ENCODE measurements around the gene FBXO33.

FBXO33 gene

DNA sequence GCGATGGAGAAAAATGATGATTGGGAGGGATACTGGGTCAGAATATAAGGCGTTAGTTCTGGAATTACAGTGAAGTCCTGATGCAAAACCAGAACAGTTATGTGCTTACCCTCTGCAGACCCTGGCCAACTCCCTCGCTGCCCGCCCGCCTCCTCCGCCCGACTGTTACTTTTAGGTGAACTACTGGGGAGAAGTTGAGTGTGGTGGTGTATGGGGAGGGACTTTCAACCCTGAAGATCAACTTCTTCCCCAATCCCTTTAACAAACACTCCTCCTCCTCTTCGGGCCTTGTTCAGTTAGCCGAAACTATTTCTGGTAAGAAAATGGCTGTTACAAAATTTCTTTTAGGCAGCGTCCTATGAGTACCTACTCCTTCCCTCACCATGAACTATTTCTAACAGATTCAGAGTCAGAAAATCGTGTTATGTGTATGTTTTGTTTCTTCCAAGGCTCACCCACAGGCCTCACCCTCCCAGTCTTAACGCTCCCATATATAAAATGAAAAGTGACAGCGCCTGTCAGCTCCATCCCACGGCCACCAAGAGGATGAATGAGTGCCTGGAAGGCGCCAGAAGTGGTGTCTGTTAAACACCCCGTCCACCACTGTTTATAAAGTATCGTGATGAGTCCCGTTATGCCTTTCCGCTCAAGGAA, 1.3 kb downstream of the FBXO33 start:
- no peak for DNase-seq

DNA sequence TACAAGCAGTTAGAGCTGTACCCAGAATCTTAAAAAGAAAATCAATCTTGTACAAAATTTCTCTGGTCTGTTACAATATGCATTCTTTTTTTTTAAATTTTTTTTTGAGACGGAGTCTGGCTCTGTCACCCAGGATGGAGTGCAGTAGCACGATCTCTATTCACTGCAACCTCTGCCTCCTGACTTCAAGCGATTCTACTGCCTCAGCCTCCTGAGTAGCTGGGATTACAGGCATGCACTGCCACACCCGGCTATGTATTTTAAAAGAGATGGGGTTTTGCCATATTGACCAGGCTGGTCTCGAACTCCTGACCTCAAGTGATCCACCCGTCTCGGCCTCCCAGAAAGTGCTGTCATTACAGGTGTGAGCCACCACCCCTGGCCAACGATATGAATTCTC, 4.1 kb downstream of the FBXO33 start:
- DNase-seq, result no peak

DNA sequence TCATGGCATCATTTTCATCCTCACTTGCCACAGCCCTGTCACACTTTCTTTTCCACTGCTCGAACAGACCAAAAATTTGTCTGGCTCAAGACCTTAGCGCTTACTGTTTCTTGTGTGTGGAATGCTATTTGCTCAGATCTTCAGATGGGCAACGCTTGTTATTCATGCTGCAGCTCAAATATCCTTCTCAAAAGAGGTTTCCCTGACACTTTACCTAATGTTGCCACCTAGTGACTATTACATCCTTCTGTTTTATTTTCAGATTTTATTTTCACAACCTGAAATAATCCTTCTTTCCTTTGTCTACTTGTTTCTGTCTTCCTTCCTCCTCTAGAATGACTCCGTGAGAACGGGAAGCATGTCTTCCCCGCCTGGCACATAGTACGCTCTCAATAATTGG, 5.6 kb downstream of the FBXO33 start:
- DNase-seq, result peak; percentile 59

DNA sequence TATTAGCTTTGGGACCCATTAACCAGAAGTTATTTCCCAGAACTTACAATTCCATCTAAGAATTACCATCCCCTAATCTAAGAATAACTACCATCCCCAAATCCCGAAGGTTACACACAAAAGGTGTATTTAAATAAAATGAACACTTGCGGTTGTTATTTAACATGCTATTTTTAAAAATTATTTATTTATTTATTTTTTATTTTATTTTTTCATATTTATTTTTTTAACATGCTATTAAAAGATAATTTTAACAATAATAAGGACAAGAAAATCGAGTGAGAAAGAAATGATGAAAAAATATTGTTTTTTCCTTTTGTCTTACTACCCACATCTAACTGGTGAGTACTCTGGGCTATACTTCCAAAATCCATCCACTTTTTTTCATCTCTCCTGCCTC, 6.3 kb downstream of the FBXO33 start:
- no peak for DNase-seq

DNA sequence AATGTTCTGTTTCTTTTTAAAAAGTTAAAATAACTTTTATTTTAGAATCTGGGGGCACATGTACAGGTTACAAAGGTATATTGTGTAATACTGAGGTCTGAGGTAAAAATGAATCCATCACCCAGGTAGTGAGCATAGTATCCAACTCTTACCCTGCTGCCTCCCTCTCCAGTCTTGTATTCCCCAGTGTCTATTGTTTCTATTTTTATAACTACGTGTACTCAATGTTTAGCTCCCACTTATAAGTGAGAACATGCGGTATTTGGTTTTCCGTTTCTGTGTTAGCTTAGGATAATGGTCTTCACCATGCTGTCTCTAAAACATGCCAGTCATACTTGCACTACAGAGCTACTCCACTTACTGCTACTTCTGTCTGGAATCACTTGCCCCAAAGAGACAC, 8.4 kb downstream of the FBXO33 start:
- no peak for DNase-seq

DNA sequence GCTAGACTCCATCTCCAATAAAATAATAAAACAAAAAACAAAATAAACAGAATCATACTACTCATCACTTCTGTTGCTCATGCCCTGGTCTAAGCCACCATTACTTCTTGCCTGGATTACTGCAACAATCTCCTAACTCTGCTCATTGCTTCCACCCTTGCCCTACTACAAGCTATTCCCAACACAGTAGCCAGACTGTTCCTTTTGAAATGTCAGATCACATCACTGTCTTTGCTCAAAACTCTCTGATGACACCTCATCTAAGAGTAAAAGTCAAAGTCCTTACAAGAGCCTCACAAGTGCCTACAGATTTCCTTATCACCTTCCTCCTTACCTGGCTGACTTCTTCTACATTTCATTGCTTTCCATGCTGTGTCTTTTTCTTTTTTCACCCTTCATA, 10.0 kb downstream of the FBXO33 start:
- DNase-seq, result no peak

DNA sequence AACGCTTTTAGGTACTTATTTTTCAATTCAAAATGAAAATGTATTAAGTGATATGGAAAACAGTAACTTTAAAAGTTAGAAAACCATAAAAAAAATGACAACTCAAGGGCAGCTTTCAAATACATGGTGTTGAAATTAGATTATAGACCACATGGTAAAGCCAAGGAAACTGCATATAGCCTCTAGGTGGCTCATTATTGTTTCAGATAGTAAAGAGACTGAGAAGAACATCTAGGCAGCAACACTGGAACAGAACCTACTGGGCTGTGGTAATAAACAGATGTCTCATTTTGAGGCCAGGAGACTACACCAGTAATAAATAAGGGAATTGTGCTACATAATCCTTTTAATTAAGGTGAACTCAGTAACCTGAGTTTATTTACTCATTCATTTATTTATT, 13.0 kb downstream of the FBXO33 start:
- DNase-seq, result no peak

DNA sequence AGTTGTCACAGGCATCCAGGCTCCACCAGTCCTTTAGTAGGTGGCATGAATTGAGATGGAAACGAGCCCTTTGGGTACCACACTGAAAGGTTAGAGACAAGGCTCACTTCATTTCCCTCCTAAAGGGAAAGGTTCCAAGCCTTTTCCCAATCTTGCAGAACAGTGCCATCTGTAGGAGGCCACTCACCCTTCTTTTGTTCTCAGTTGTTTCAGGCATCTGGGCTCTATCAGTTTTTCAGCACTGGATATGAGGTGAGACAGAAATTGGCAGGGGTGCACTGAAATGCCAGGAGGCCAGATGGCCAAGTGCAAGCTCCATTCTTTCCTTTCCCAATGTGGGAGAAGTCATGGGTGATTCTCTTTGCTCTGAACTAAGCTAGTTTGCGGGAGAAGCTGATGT, 15.2 kb downstream of the FBXO33 start:
- DNase-seq, result no peak

DNA sequence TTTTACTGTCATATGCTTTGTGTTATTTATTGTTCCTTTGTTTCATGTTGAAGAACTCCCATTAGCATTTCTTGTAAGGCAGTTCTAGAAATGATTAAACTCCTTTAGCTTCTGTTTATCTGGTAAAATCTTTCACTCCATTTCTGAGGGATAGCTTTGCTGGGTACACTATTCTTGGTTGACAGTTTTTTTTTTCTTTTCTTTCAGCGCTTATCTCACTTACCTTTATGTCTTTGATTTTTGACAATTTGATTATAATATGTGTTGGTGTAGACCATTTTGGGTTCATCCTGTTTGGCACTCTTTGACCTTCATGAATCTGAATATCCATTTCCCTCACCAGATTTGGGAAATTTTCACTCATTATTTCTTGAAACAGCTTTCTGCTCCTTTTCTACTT, 16.2 kb downstream of the FBXO33 start:
- DNase-seq, result no peak

DNA sequence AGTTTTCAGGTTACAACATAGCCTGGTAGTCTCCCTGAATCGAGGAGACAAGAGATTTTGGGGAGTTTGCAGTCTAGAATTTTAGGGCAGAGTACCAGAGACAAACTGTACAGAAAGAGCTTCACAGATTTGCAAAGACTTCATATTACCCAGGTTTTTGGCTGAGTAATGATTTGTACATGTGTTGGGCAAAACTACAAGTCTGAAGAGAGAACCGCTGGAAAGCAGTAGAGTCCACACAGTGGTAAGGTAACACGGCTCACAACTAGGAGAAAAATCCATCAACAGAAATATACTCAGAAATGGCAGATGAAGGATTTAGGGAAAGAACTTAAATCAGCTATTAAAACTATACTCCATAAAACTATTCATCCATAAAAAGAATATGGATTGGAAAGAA, 25.7 kb downstream of the FBXO33 start:
- no peak for DNase-seq

DNA sequence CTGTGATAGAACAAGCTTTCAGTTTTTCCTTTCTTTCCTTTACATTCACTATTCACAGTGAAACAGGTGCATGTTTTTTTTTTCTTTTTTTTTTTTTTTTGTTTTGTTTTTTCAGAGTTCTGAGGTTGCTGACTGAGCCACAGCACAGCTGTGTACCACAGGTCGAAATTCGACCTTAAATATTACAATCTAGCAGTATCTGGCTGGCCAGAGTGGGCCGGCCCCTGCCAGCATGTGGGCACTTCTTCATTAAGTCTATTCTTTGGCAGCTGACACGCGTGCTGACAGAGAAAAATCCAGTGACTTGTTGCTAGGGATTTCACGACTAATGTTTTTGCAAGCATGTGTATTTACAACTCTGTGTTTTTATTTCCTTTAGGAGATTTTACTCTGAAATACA, 33.9 kb downstream of the FBXO33 start:
- no peak for DNase-seq

DNA sequence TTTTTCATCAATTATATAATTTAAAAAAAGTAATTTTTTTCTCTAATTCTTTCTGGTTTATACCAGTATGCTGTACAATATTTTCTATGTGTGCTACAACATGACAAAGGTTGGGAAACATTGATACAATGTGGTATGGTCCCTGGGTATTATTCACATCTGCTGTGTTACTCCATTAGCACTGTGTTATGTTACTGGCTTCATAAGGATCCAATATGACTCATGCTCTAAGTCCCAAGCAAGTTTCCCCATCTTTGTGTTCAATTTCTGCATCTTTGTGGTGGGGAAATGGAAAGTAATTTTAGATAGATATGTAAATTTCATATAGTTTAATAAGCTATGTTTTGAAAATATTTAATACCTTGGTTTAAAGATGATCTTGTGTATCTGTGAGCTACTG, 35.8 kb downstream of the FBXO33 start:
- no peak for DNase-seq

DNA sequence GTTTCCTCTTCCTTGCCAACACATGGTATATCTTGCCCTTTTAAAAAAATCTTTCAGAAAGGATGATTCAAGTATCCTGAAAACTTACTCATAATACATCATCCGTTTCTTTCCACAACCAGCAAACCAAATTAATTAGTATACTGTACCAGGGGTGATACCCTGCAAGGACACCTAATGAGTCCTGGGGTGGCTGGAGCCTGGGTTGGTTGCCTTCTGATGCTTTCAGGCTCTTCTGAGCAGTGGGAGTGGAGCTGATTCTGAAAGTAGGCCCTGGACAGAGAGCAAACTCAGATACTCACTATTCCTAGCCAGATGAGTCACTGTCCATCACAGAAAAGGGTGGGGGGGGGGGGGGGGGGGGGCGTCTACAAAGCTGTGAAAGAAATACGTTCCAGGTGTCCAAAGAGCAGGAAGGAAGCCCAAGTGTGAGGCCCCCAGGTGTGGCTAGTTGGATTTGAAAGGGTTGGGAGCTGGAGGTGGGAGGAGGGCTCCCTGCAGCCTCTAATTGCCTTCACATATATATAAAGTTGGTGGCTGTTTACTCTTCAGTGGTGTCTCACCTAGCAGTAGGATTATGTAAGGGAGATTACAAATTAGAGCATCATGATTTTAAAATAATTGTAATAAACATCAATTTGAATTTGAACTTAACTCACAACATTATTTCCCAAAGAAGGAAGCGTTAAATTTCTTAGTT, 36.5 kb downstream of the FBXO33 start:
- DNase-seq, result no peak

DNA sequence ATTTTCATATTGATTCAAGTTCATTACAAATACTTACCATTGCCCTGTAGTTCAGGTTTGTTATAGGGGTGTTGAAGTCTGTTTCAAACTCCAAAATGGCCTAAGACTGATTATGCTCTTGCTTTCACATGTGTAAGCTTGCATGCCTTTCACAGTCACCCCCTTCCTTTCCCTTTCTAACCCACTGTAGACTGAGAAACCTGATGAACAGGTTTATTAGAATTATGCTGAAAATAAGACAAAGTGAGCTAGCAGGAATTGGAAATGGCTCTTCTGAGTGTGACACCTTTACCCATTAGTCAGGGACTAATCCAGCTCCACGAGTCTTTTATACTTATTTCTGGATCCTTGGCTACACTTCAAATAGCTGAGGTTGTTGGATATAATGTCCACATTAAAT, 38.9 kb downstream of the FBXO33 start:
- no peak for DNase-seq

DNA sequence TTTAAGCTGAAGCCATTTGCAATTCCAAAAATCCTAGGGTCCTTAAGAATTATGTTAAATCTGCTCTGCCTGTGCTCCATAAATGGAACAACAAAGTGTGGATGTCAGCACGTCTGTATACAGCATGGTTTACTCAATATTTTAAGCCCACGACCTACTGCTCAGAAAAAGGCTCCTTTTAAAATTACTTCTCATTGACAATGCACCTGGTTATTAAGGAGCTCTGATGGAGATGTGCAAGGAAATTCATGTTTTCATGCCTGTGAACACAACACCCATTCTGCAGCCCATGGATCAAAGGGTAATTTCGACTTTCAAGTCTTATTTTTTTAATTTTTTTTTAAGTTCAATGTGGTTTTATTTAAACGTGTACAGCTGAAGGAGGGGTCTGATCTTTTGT, 48.1 kb downstream of the FBXO33 start:
- no peak for DNase-seq

DNA sequence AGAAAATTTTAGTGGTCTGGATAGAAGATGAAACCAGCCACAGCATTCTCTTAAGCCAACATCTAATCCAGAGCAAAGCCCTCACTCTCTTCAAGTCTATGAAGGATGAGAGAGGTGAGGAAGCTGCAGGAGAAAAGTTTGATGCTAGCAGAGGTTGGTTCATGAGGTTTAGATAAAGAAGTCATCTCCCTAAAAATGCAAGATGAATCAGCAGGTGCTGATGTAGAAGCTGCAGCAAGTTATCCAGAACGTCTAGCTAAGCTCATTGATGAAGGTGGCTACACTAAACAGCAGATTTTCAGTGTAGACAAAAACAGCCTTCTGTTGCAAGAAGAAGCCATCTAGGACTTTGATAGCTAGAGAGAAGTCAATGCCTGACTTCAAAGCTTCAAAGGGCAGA, 48.5 kb downstream of the FBXO33 start:
- DNase-seq, result no peak

DNA sequence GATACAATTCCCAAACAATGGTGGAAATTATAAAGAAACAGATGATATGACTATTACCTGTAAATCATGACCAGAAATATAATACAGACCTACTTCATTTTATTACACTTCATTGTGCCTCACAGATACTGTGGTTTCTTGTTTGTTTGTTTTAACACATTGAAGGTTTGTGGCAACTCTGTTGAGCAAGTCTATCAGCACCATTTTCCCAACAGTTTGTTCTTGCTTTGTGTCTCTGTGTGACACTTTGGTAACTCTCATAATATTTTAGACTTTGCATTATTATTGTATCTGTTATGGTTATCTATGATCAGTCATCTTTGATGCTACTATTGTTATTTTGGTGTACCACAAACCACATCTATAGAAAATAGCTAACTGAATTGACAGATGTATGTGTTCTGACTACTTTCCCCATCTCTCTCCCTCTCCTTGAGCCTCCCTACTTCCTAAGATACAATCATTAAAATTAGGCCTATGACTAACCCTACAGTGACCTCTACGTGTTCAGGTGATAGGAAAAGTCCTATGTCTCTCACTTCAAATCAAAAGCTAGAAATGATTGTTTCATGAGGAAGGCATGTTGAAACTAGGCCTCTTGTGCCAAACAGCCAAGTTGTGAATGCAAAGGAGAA, 49.1 kb downstream of the FBXO33 start:
- DNase-seq, result no peak

DNA sequence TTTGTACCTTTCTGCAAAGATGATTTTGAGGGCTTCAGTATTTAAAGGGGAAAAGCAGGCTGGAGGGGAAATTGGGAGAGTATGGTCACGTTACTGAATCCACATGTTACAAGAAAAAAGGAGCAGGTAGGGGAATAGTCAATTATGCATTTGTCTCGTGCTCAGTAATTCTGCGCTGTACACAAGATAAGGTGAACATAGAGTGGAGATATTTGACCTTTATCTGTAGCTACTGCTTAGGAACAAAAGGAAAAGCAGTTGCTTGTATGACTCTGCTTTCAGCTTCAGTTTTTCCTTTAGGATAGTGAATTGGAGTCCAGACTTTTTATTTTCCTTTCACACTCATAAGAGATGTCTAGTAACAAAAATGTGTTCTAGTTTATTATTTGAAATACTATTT, 49.8 kb downstream of the FBXO33 start:
- DNase-seq, result no peak

DNA sequence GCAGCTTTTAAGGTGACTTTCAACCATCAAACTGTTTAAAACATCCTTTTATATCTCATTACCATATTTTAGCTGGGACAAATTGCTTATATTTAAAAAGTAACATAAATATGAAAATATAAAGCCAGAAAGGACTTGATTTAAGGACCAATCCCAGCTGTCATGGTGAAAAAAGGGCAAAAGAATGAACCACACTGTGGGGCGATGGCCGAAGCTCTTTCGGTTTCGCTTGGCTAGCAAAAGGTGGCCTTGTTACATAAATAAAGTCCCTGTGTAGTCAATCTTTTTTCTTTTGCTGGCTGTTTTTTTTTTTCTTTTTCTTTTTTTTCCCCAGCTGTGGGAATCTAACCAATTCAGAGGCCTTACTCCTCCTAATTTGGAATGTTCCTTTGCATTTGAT, 50.9 kb downstream of the FBXO33 start:
- no peak for DNase-seq

DNA sequence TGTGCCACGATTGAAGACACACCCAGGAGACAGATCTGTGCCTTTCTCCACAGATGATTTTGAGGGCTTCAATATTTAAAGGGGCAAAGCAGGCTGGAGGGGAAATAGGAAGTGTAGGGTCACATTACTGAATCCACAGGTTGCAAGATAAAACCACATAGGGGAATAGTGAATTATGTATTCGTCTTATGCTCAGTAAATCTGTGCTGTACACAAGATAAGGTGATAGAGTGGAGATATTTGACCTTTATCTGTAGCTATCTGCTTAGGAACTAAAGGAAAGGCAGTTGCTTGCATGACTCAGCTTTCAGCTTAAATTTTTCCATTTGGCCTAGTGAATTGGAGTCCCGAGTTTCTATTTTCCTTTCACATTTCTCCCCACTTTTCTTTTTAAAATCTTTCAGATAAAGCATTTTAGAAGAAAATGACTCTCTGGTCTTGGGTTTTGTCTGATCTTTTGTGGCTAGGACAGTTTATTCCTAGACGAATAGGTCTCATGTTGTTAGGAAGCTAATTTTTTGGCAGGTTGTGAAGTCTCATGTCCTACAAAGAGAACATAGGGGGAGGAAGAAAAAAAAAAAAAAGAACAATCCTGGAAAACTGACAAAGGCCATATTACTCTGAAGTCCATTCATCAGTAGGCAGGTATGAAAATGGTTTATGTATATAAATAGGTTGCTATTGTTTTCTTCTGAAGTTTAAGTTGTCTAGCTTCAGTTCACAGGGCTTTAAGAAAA, 55.4 kb downstream of the FBXO33 start:
- no peak for DNase-seq

DNA sequence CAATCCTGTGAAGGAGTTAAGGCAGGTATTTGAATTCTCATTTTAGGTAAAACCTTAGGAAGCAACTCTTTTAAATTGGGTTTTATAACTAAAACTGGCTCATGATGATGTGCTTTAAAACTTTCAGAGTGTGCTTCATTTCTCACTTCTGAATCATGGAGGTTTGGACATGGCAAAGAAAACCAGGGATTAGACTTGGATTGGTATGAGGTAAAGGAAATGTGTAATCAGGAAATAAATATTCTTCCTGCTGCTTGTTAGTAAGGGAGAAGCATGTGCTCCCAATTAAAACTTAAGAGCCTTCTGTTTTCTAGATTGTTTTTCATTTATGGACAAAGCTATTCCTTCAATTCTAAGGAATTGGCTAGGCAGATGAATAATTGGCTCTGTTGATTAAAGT, 57.4 kb downstream of the FBXO33 start:
- DNase-seq, result no peak

DNA sequence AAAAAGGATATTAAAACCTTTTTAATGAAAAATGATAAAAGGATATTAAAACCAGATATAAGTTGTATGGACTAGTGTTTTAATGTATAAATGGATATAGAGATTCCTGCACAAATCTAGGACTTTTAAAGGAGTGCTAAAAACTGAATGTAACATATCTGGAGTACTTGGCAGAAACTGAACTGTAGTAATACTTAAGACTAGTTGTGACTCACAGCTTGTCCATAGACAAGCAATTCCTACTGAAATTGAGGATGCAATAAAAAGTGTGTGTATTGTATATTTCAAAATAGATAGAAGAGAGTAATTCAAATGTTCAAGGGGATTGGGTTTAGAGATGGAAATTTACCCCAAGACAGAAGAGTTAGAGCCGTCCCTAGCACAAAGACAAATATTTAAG, 59.6 kb downstream of the FBXO33 start:
- no peak for DNase-seq

DNA sequence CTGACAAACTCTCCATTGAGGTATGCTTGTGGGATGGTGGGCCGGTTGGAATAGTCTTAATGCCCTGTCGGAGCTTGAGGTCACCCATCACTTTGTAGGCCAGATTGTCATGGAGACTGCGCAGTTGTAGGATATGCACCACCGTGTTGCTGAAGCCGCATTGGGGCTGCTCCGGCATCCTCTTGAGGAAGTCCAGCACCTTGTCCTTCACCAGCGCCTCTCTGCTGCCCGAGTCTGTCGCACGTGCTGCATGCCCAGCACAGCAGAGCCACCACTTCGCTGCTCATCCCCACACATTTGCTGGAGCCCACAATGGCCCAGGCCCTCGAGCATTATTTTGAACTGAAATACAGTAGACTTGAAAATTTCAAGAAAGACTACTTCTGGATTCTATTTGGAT, 61.8 kb downstream of the FBXO33 start:
- no peak for DNase-seq

DNA sequence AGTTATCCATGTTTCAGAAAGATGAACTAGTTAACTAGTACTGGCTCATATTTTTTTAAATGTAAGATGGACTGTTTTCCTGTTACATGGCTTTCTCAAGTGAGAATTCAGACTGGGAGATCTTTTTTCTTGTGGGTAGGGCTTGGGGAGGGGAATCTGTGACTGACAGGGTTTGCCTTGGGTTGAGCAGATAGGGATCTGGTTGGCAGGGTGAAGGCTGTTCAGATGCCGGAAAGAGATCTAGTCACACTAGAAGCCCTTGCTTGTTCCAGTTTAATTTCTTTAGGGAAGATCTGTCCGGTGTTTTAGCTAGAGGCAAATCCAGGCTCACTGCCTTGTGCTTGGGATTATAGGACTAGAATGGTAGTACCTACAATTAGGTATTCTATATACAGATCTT, 63.2 kb downstream of the FBXO33 start:
- DNase-seq, result no peak
